Liver (tissue), 9 donors: Measurements from ENCODE around the gene ACTN4. TPM values are rescaled to one million over a fixed set of nuclear protein-coding genes. Genes with fewer than 3 reads are reported as not detected.

ENCODE experiments used
- DNase-seq: peaks from one replicate; pipeline ENCODE4 v3.0.0-alpha.2; 2017; ENCODE audit warnings: low spot score
- H3K27ac ChIP-seq, 2 donors: one replicate each; pipeline ENCODE4 v1.7.0; 2013; ENCODE audit warnings: inconsistent platforms in 2 of 2, low read length in 2 of 2, control low read depth in 1 of 2, low read depth in 1 of 2, mild to moderate bottlenecking in 1 of 2
- H3K27me3 ChIP-seq, 4 donors: one replicate each; pipeline versions ENCODE4 v1.6.1 to v1.7.0; 2013; ENCODE audit warnings: low read length in 3 of 4, inconsistent platforms in 1 of 4, mild to moderate bottlenecking in 1 of 4, moderate library complexity in 1 of 4; ENCODE audit not compliant: control insufficient read depth in 4 of 4, insufficient read depth in 4 of 4
- H3K36me3 ChIP-seq, 4 donors: one replicate each; pipeline versions ENCODE4 v1.6.1 to v1.7.0; 2013; ENCODE audit warnings: low read length in 3 of 4, mild to moderate bottlenecking in 3 of 4, low read depth in 1 of 4, moderate library complexity in 1 of 4; ENCODE audit not compliant: control insufficient read depth in 4 of 4, insufficient read depth in 3 of 4
- H3K4me1 ChIP-seq, 4 donors: one replicate each; pipeline versions ENCODE4 v1.6.1 to v1.7.0; 2013; ENCODE audit warnings: low read length in 3 of 4, mild to moderate bottlenecking in 3 of 4, moderate library complexity in 1 of 4; ENCODE audit not compliant: control insufficient read depth in 4 of 4, insufficient read depth in 4 of 4
- H3K4me3 ChIP-seq, 3 donors: one replicate each; pipeline versions ENCODE4 v1.6.1 to v1.7.0; 2013; ENCODE audit warnings: low read length in 3 of 3, control low read depth in 1 of 3, low read depth in 1 of 3, mild to moderate bottlenecking in 1 of 3
- H3K9ac ChIP-seq, 2 donors: one replicate each; pipeline ENCODE4 v1.7.0; 2013; ENCODE audit warnings: low read length in 2 of 2, mild to moderate bottlenecking in 2 of 2, moderate library complexity in 2 of 2, control low read depth in 1 of 2, low read depth in 1 of 2
- H3K9me3 ChIP-seq, 4 donors: one replicate each; pipeline versions ENCODE4 v1.6.1 to v1.7.0; 2013; ENCODE audit warnings: low read length in 3 of 4; ENCODE audit not compliant: control insufficient read depth in 4 of 4
- EGR1 ChIP-seq, 2 donors: IDR thresholded peaks; 2 replicates each; pipeline ENCODE4 v1.6.1; 2016 to 2018; ENCODE audit warnings: antibody characterized with exemption in 2 of 2, low read depth in 2 of 2
- FOXA1 ChIP-seq: IDR thresholded peaks from 2 replicates; pipeline ENCODE4 v1.6.1; 2016; ENCODE audit warnings: antibody characterized with exemption
- FOXA2 ChIP-seq: IDR thresholded peaks from 2 replicates; pipeline ENCODE4 v1.6.1; 2016; ENCODE audit warnings: antibody characterized with exemption
- GABPA ChIP-seq, 2 donors: IDR thresholded peaks in 1 of 2; conservative IDR thresholded peaks in 1 of 2; 2 replicates each; pipeline ENCODE4 v1.6.1; 2016; ENCODE audit warnings: antibody characterized with exemption in 2 of 2, mild to moderate bottlenecking in 1 of 2, moderate library complexity in 1 of 2
- HNF4A ChIP-seq, 2 donors: conservative IDR thresholded peaks; 2 replicates each; pipeline ENCODE4 v1.6.1; 2016; ENCODE audit warnings: antibody characterized with exemption in 2 of 2, mild to moderate bottlenecking in 2 of 2
- HNF4G ChIP-seq: IDR thresholded peaks from 2 replicates; pipeline ENCODE4 v1.6.1; 2016; ENCODE audit warnings: antibody characterized with exemption
- NR2F2 ChIP-seq: IDR thresholded peaks from 2 replicates; pipeline ENCODE4 v1.6.1; 2016; ENCODE audit warnings: antibody characterized with exemption
- RAD21 ChIP-seq, 2 donors: IDR thresholded peaks; 2 replicates each; pipeline ENCODE4 v1.6.1; 2016; ENCODE audit warnings: antibody characterized with exemption in 2 of 2, mild to moderate bottlenecking in 2 of 2
- REST ChIP-seq: IDR thresholded peaks from 2 replicates; pipeline ENCODE4 v1.6.1; 2016; ENCODE audit warnings: antibody characterized with exemption, mild to moderate bottlenecking
- RXRA ChIP-seq, 2 donors: IDR thresholded peaks; 2 replicates each; pipeline ENCODE4 v1.6.1; 2017 to 2018; ENCODE audit warnings: antibody characterized with exemption in 2 of 2, mild to moderate bottlenecking in 1 of 2
- SP1 ChIP-seq: IDR thresholded peaks from 2 replicates; pipeline ENCODE4 v1.6.1; 2018; ENCODE audit warnings: antibody characterized with exemption, mild to moderate bottlenecking
- TAF1 ChIP-seq: conservative IDR thresholded peaks from 2 replicates; pipeline ENCODE4 v1.6.1; 2016; ENCODE audit warnings: antibody characterized with exemption, mild to moderate bottlenecking
- ZBTB33 ChIP-seq: IDR thresholded peaks from 2 replicates; pipeline ENCODE4 v1.6.1; 2016; ENCODE audit warnings: antibody characterized with exemption
- WGBS: extraction: QIAGEN DNeasy Blood & Tissue Kit; methylation state at CpG from one replicate; pipeline ENCODE4 v1.1.7; 2013; 5-methylcytosine and 5-hydroxymethylcytosine counted together
- polyA plus RNA-seq, 2 donors: library from polyadenylated mRNA; stranded (reverse) in 1 of 2; unstranded in 1 of 2; fragments of 200-250 nt in 1 of 2; fragments of >200 nt in 1 of 2; fragmentation: Nextera tagmentation in 1 of 2; extraction: Ambion mirVana in 1 of 2; gene quantifications; one replicate each; pipeline versions ENCODE4 v1.2.1 to v1.2.3, GENCODE V29; 2013 to 2015
- total RNA-seq, 2 donors: library from RNA; depleted of rRNA; stranded (reverse); fragments of >200 nt; gene quantifications; one replicate each; pipeline ENCODE4 v1.2.3, GENCODE V29; 2014
- TF ChIP-seq, protein P1 (sequence below): IDR thresholded peaks from 2 replicates; pipeline ENCODE4 v1.6.1; 2016; ENCODE audit warnings: antibody characterized with exemption
- TF ChIP-seq, protein P2 (sequence below): IDR thresholded peaks from 2 replicates; pipeline ENCODE4 v1.6.1; 2016; ENCODE audit warnings: antibody characterized with exemption
- TF ChIP-seq, protein P3 (sequence below): fragments of 150-350 bp; IDR thresholded peaks from 2 replicates; pipeline ENCODE4 v1.5.1; 2017; ENCODE audit warnings: improper control_type of control experiment, low read depth, low read length; ENCODE audit not compliant: missing input control
- donor health status: healthy.
- donor health status: healthy.
- donor health status: healthy.
- donor health status: healthy.
- donor health status: healthy.

ACTN4 gene
- total and polyA plus RNA-seq, 4 donors, result 35.4 to 164 (median 98.7) TPM

GRCh38 chr19:38740932-38741331 lies 93.5 kb downstream of the ACTN4 start:
- TF ChIP-seq ZBTB33, result no peak
- TF ChIP-seq GABPA (IDR thresholded peaks at IDR 0.05 in 1 of 2, conservative IDR thresholded peaks at IDR 0.05 in 1 of 2), result no peak
- TF ChIP-seq RAD21 (IDR thresholded peaks at IDR 0.05), result no peak
- no peak for TF ChIP-seq EGR1 (IDR thresholded peaks at IDR 0.05; ENCODE audit: low read depth in 2 of 2)
- TF ChIP-seq, protein P1, sequence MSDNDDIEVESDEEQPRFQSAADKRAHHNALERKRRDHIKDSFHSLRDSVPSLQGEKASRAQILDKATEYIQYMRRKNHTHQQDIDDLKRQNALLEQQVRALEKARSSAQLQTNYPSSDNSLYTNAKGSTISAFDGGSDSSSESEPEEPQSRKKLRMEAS, result no peak
- TF ChIP-seq, protein P2, sequence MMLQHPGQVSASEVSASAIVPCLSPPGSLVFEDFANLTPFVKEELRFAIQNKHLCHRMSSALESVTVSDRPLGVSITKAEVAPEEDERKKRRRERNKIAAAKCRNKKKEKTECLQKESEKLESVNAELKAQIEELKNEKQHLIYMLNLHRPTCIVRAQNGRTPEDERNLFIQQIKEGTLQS, result no peak
- TF ChIP-seq FOXA1, result no peak
- no peak for TF ChIP-seq NR2F2
- TF ChIP-seq, protein P3, sequence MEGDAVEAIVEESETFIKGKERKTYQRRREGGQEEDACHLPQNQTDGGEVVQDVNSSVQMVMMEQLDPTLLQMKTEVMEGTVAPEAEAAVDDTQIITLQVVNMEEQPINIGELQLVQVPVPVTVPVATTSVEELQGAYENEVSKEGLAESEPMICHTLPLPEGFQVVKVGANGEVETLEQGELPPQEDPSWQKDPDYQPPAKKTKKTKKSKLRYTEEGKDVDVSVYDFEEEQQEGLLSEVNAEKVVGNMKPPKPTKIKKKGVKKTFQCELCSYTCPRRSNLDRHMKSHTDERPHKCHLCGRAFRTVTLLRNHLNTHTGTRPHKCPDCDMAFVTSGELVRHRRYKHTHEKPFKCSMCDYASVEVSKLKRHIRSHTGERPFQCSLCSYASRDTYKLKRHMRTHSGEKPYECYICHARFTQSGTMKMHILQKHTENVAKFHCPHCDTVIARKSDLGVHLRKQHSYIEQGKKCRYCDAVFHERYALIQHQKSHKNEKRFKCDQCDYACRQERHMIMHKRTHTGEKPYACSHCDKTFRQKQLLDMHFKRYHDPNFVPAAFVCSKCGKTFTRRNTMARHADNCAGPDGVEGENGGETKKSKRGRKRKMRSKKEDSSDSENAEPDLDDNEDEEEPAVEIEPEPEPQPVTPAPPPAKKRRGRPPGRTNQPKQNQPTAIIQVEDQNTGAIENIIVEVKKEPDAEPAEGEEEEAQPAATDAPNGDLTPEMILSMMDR, result no peak
- no peak for TF ChIP-seq RXRA (IDR thresholded peaks at IDR 0.05)
- Histone ChIP-seq H3K9me3 (no peaks in the 10 kb centered on the region), H3K27me3 (no peaks in the 10 kb centered on the region), H3K27ac (no peak overlapping the region), H3K4me3 (no peak overlapping the region), H3K4me1 (peaks cover 0 to 3% (median 1%) of the 10 kb centered on the region in 4 donors), H3K9ac (no peak overlapping the region), H3K36me3 (no peaks in the 10 kb centered on the region)
- 98% methylated on average over 2 of the region's 2 CpGs for WGBS
- DNase-seq, result no peak

- Histone ChIP-seq H3K9ac (no peak overlapping the region), H3K27me3 (no peaks in the 10 kb centered on the region), H3K4me1 (no peaks in the 10 kb centered on the region), H3K27ac (no peak overlapping the region), H3K4me3 (no peak overlapping the region), H3K9me3 (no peaks in the 10 kb centered on the region), H3K36me3 (no peaks in the 10 kb centered on the region)
- no peak for DNase-seq
- WGBS, result 98% methylated on average over 15 of the region's 15 CpGs
- no peak for TF ChIP-seq SP1
- no peak for TF ChIP-seq RAD21 (IDR thresholded peaks at IDR 0.05)
- no peak for TF ChIP-seq HNF4A (conservative IDR thresholded peaks at IDR 0.05)
- TF ChIP-seq, protein P3, result no peak
- TF ChIP-seq NR2F2, result no peak
- TF ChIP-seq FOXA2, result no peak
- no peak for TF ChIP-seq TAF1
- TF ChIP-seq EGR1 (IDR thresholded peaks at IDR 0.05; ENCODE audit: low read depth in 2 of 2), result no peak
- TF ChIP-seq HNF4G, result no peak
- no peak for TF ChIP-seq FOXA1
- no peak for TF ChIP-seq REST
- TF ChIP-seq GABPA (IDR thresholded peaks at IDR 0.05 in 1 of 2, conservative IDR thresholded peaks at IDR 0.05 in 1 of 2), result no peak
- TF ChIP-seq, protein P2, result no peak
Observed at GRCh38 chr19:38741670-38742069, 94.2 kb downstream of the ACTN4 start.
